Measurements from ENCODE around the gene ELMO2. TPM values are rescaled to one million over a fixed set of nuclear protein-coding genes. Genes with fewer than 3 reads are reported as not detected.

The ELMO2 gene
- polyA plus RNA-seq, 3 donors from 2014 or later, result 50.7 to 107 (median 98.7) TPM

- no peak overlapping the region for H3K4me3 Mint-ChIP-seq
- H3K27ac Mint-ChIP-seq, result peak overlapping the region in 3 of 6 donors; percentile 40 to 45 (median 45)
- H3K4me1 Mint-ChIP-seq, result peaks cover 11 to 15% of the 10 kb centered on the region in 2 donors
- H3K36me3 Mint-ChIP-seq, result peaks cover 3 to 14% (median 4%) of the 10 kb centered on the region in 3 donors
- no peak for DNase-seq
- H3K9me3 Mint-ChIP-seq, result no peaks in the 10 kb centered on the region
- peaks cover 2% of the 10 kb centered on the region in 3 donors for H3K27me3 Mint-ChIP-seq (ENCODE audit: low read depth in 3 of 3)
Measured at GRCh38 chr20:46350201-46350985, 56.0 kb downstream of the ELMO2 start.

- DNase-seq, result no peak
- Mint-ChIP-seq H3K27ac (peak overlapping the region in 1 of 6 donors; percentile 28), H3K9me3 (no peaks in the 10 kb centered on the region), H3K4me3 (no peak overlapping the region), H3K36me3 (peaks cover 3 to 14% (median 4%) of the 10 kb centered on the region in 3 donors), H3K4me1 (peaks cover 11 to 14% of the 10 kb centered on the region in 2 donors), H3K27me3 (ENCODE audit: low read depth in 3 of 3) (peaks cover 2% of the 10 kb centered on the region in 3 donors)
Measured at GRCh38 chr20:46349742-46350056, 56.7 kb downstream of the ELMO2 start.

DNA sequence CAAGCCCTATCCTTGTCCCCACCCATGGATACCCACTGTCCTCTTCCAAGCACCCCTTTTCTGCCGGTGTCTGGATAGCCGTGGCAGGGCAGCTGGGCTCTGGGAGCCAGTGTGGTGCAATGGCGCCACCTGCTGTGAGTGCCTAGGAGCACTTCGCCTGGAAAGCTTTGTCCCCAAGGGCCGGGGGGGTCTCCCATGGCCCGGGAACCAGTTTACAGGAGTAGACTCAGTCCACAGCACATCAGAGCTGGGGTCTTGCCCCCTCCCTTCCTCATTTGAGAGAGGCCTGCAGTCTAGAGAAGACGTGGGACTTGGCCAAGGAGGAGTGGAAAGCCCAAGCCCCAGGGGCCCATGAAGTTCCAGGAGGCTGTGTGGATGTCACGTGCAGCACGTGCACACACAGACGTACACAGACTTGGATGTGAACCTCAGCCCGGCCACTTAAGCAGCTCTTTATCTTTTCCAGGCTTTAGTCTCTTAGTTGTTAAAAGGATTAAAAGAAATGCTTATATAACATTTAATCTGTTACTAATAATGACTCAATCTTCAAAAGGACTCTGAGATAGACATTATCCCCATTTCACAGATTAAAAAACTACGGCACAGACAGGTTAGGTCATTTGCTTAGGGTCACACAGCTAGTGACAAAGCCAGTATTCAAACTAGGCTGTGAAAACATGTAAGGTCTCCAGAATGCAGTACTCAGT is 57.2 kb downstream of the ELMO2 start:
- no peaks in the 10 kb centered on the region for H3K9me3 Mint-ChIP-seq
- H3K4me1 Mint-ChIP-seq, result peaks cover 9% of the 10 kb centered on the region in 2 donors
- H3K27ac Mint-ChIP-seq, result peak overlapping the region in 1 of 6 donors; percentile 28
- H3K27me3 Mint-ChIP-seq (ENCODE audit: low read depth in 3 of 3), result peaks cover 0 to 2% (median 2%) of the 10 kb centered on the region in 3 donors
- H3K36me3 Mint-ChIP-seq, result peaks cover 3 to 9% (median 4%) of the 10 kb centered on the region in 3 donors
- H3K4me3 Mint-ChIP-seq, result no peak overlapping the region
- peak; percentile 17 to 29 (median 19) for DNase-seq

DNA sequence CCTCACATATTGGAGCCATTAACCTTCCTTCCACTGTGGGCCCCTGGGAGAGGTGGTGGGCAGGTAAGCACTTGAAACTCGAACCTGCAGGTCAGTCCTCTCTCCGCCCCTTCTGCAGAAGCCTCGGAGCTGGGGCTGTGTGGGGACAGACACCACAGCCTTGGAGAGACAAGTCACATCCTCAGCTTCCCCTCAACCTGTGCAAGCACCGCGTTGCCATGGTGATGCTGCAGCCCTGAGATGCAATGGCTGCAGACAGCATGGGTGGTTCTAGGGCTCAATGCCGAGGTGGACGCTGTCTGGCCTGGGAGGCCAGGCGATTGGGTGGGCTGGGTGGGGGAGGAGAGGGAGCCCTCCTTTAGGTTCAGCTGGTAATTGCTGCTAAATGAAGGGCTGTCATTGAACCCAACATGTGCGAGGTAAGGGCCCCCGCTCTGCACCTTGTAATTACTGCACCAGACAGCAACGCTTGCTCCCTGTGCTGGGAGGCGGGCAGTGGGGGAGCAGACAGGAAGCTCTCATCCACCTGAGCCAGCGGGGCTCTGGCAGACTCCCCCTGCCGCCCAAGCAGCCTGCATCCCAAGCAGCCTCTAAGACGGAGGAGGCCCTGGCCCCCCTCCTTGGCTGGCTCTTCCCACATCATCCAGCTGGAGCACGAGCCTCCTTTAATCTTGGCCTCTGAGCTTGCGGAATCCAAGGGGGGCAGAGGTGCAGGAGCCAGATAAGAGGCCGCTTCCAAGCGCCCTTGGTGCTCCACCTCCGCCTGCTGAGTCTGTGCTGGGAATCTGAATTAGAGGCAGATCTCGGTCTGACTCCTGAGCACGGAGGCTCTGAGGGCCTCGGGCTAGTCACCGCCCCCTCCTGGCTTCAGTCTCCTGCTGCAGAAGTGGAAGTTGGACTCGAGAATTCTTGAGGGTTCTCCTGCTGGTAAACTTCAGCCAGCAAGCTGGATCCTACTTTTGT is 58.3 kb downstream of the ELMO2 start:
- peaks cover under 1 to 2% (median 2%) of the 10 kb centered on the region in 3 donors for H3K27me3 Mint-ChIP-seq (ENCODE audit: low read depth in 3 of 3)
- H3K4me3 Mint-ChIP-seq, result no peak overlapping the region
- H3K27ac Mint-ChIP-seq, result no peak overlapping the region
- DNase-seq, result no peak
- no peaks in the 10 kb centered on the region for H3K9me3 Mint-ChIP-seq
- peaks cover 0 to 6% (median 4%) of the 10 kb centered on the region in 3 donors for H3K36me3 Mint-ChIP-seq
- H3K4me1 Mint-ChIP-seq, result peaks cover 13 to 14% of the 10 kb centered on the region in 2 donors

- no peaks in the 10 kb centered on the region for H3K9me3 Mint-ChIP-seq
- no peak overlapping the region for H3K4me3 Mint-ChIP-seq
- DNase-seq, result no peak
- peaks cover 0 to 6% (median 4%) of the 10 kb centered on the region in 3 donors for H3K36me3 Mint-ChIP-seq
- H3K27ac Mint-ChIP-seq, result no peak overlapping the region
- H3K4me1 Mint-ChIP-seq, result peaks cover 19 to 20% of the 10 kb centered on the region in 2 donors
- peaks cover 2 to 11% (median 4%) of the 10 kb centered on the region in 3 donors for H3K27me3 Mint-ChIP-seq (ENCODE audit: low read depth in 3 of 3)
Measured at GRCh38 chr20:46346770-46347169, 59.6 kb downstream of the ELMO2 start.

GRCh38 chr20:46344488-46345162 is 61.8 kb downstream of the ELMO2 start:
- Mint-ChIP-seq H3K4me3 (no peak overlapping the region), H3K9me3 (no peaks in the 10 kb centered on the region), H3K27me3 (ENCODE audit: low read depth in 3 of 3) (peaks cover 0 to 21% (median 2%) of the 10 kb centered on the region in 3 donors), H3K36me3 (peaks cover 0 to 3% (median 0%) of the 10 kb centered on the region in 3 donors), H3K27ac (peak overlapping the region in 2 of 6 donors; percentile 3 to 21), H3K4me1 (peaks cover 15 to 20% of the 10 kb centered on the region in 2 donors)
- no peak for DNase-seq

DNA sequence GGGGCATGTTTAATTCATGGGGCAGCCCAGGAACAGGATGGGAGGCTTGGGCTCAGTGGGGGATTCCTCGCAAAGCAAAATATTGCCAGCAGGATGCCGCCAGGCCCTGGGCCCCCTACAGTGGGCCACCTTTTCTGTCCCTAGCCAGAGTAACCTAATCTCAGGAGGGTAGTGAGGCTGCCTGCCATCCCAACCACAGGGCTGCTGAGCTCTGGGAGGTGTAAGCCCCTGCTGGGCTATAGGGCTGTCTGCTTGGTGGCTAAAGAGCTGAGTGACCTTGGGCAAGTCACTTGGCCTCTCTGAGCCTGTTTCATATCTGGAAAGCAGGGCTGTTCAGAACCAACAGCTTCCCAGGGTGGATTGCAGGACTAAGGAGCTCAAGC is 62.4 kb downstream of the ELMO2 start:
- no peak overlapping the region for H3K27ac Mint-ChIP-seq
- DNase-seq, result no peak
- H3K4me1 Mint-ChIP-seq, result peaks cover 12 to 13% of the 10 kb centered on the region in 2 donors
- no peaks in the 10 kb centered on the region for H3K9me3 Mint-ChIP-seq
- H3K36me3 Mint-ChIP-seq, result peaks cover 0 to 3% (median 0%) of the 10 kb centered on the region in 3 donors
- peaks cover 0 to 27% (median 2%) of the 10 kb centered on the region in 3 donors for H3K27me3 Mint-ChIP-seq (ENCODE audit: low read depth in 3 of 3)
- peak overlapping the region in 1 of 5 donors; percentile 30 for H3K4me3 Mint-ChIP-seq

GRCh38 chr20:46343348-46343974 is 63.0 kb downstream of the ELMO2 start:
- Mint-ChIP-seq H3K4me3 (peak overlapping the region; percentile 24 to 60 (median 52)), H3K27me3 (ENCODE audit: low read depth in 3 of 3) (peaks cover 0 to 28% (median 3%) of the 10 kb centered on the region in 3 donors), H3K4me1 (peaks cover 11% of the 10 kb centered on the region in 2 donors), H3K9me3 (no peaks in the 10 kb centered on the region), H3K36me3 (peaks cover 0 to 3% (median 0%) of the 10 kb centered on the region in 3 donors), H3K27ac (peak overlapping the region in 1 of 6 donors; percentile 17)
- DNase-seq, result no peak

DNA sequence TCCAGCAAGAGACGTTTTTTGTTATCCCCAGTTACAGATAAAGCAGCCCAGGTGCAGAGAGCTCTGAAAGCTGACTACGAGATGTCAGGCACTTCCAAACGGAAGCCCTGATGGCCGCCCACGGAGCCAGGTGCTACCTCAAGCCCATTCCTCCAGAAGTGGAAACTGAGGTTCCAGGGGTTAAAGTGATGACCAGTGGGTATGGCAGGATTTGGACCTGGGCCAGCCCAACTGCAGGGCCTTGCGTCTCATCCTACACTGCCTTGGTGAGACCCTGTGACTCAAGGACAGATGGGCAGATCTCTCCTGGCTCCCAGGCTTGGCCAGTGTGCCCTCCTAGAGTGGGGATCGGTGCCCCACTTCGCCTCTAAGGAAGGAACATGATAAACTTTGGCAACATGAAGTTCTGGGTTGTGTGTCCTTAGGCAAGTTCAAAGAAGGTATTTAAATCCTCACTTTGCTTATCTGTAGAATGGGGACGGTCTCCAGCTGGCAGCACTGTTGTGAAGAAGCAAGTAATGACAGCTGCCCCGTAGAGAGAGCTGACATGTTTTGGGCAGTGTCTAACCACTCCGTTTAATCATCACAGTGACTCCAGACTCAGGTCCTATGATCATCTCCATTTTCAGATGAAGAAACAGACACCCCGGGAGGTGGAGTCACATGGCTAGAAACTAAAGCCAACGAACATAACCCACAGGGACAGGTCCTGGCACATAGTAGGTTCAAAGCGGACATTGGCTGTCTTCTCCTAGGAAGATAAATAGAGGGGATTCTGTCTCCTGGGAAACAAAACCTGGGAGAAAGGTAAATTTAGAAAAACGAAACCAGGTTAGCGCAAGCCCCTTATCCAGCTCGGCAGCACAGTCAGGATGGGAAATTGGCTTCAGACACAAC is 63.7 kb downstream of the ELMO2 start:
- H3K9me3 Mint-ChIP-seq, result no peaks in the 10 kb centered on the region
- no peak for DNase-seq
- peaks cover 0 to 28% (median 3%) of the 10 kb centered on the region in 3 donors for H3K27me3 Mint-ChIP-seq (ENCODE audit: low read depth in 3 of 3)
- H3K4me1 Mint-ChIP-seq, result peaks cover 11% of the 10 kb centered on the region in 2 donors
- H3K36me3 Mint-ChIP-seq, result peaks cover 0 to 3% (median 0%) of the 10 kb centered on the region in 3 donors
- H3K4me3 Mint-ChIP-seq, result peak overlapping the region; percentile 24 to 60 (median 52)
- H3K27ac Mint-ChIP-seq, result peak overlapping the region in 1 of 6 donors; percentile 17

DNA sequence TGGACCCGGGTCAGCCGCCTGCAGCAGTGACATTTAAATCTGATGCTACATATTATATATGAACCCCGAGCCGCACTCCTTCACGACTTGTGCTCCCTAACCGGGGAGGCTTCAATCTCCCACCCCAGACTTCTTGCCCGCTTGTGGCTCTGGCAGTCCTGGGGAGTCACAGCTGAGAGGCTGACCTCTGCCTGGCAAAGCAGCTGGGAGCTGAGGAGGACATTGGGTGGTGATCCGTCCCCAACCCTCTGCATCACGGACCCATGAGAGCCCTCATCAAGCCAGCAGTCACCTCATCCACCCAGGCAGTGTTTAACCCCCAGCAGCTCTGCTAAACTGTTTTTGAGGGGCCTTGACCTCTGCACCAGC is 64.4 kb downstream of the ELMO2 start:
- no peaks in the 10 kb centered on the region for H3K9me3 Mint-ChIP-seq
- H3K4me1 Mint-ChIP-seq, result peaks cover 11% of the 10 kb centered on the region in 2 donors
- DNase-seq, result no peak
- peaks cover 0 to 28% (median 3%) of the 10 kb centered on the region in 3 donors for H3K27me3 Mint-ChIP-seq (ENCODE audit: low read depth in 3 of 3)
- H3K27ac Mint-ChIP-seq, result no peak overlapping the region
- peaks cover 0 to 3% (median 0%) of the 10 kb centered on the region in 3 donors for H3K36me3 Mint-ChIP-seq
- no peak overlapping the region for H3K4me3 Mint-ChIP-seq

DNA sequence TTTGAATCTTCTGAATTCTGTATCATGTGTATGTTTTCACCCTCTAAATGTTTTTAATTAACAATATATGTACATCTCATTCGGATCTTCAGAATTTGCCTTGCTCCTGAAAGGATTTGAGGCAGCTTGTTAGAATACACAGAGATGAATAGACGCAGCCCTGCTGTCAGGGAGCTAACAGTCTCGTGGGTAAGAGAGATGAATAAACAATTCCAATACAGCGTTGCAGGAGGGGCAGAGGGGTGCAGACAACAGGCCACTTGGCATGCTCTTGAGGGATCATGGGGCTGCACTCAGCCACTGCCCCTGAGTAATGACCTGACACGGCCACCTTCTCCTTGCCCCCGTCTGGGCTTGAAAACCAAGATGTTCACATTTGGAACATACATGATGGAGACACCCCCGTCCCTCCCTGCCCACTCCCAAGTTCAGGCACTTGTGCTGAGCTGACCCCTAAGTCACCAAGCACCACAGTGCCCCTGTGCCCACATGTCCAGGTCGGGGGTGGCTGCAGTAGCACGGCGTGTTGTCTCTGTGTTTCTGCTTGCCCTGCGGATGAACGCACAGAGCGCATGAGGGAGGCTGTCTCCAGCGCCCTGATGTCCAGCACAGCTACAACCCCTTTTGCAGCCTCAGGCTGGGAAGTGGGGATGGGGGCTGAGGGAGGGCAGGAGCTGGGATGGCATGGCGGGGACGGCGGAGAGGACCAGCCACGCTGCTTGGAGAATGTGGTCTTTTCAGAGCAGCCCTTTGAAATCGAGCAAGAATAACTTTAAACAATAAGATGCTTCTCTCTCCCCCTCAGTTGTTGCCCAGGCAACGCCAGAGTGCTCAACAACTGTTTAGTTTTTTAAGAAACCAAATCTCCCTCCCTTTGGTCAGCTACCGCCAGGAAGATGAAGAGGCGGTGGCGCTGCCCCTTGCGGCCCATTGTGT is 65.1 kb downstream of the ELMO2 start:
- H3K4me1 Mint-ChIP-seq, result peaks cover 11% of the 10 kb centered on the region in 2 donors
- H3K9me3 Mint-ChIP-seq, result no peaks in the 10 kb centered on the region
- H3K36me3 Mint-ChIP-seq, result no peaks in the 10 kb centered on the region
- no peak for DNase-seq
- H3K27ac Mint-ChIP-seq, result no peak overlapping the region
- H3K4me3 Mint-ChIP-seq, result no peak overlapping the region
- peaks cover 0 to 28% (median 3%) of the 10 kb centered on the region in 3 donors for H3K27me3 Mint-ChIP-seq (ENCODE audit: low read depth in 3 of 3)
